Neural crest cell (in vitro differentiated cells): ENCODE data around the gene GABRG3. TPM values are rescaled to one million over a fixed set of nuclear protein-coding genes. Genes with fewer than 3 reads are reported as not detected.
"Not testable (repeated sequence)": the region's sequence is repeated elsewhere in the genome, so short reads cannot be mapped to it uniquely, and the experiment has no call there.

ENCODE experiments used
- DNase-seq: peaks from one replicate; pipeline ENCODE4 v3.0.0; 2021; ENCODE audit warnings: low read depth, mixed read lengths, low spot score
- H3K27ac Mint-ChIP-seq: one replicate; pipeline ENCODE4 v1.8.0; 2021; ENCODE audit warnings: mild to moderate bottlenecking, mixed read lengths; ENCODE audit not compliant: unreplicated experiment
- H3K27me3 Mint-ChIP-seq: 2 replicates; pipeline ENCODE4 v1.8.0; 2021; ENCODE audit warnings: low read depth, mild to moderate bottlenecking, mixed read lengths
- H3K36me3 Mint-ChIP-seq: 2 replicates; pipeline ENCODE4 v1.8.0; 2021; ENCODE audit warnings: low read depth, mild to moderate bottlenecking, mixed read lengths
- H3K4me1 Mint-ChIP-seq: 2 replicates; pipeline ENCODE4 v1.8.0; 2021; ENCODE audit warnings: mixed read lengths
- H3K4me3 Mint-ChIP-seq: one replicate; pipeline ENCODE4 v1.8.0; 2021; ENCODE audit warnings: mild to moderate bottlenecking, mixed read lengths
- H3K9me3 Mint-ChIP-seq: 2 replicates; pipeline ENCODE4 v1.8.0; 2021; ENCODE audit warnings: mixed read lengths
- CTCF ChIP-seq: fragments of 200-600 bp; sonication (generic); conservative IDR thresholded peaks from 2 replicates; pipeline ENCODE4 v1.5.0; 2021; ENCODE audit warnings: antibody characterized with exemption, mild to moderate bottlenecking
- total RNA-seq: library from RNA; stranded (reverse); gene quantifications from 2 replicates; pipeline ENCODE4 v1.2.1, GENCODE V29; 2021

The GABRG3 gene
- total RNA-seq, 1 donor from 2014 or later, result 4.5 TPM

GRCh38 chr15:27360316-27360715 is 389.3 kb downstream of the GABRG3 start:
- peaks cover 2% of the 10 kb centered on the region for H3K27me3 Mint-ChIP-seq
- no peak overlapping the region for H3K4me3 Mint-ChIP-seq
- DNase-seq, result no peak
- H3K9me3 Mint-ChIP-seq, result no peaks in the 10 kb centered on the region
- H3K36me3 Mint-ChIP-seq, result no peaks in the 10 kb centered on the region
- H3K4me1 Mint-ChIP-seq, result no peaks in the 10 kb centered on the region
- H3K27ac Mint-ChIP-seq, result no peak overlapping the region
- TF ChIP-seq CTCF, result no peak

GRCh38 chr15:27361438-27361837 is 390.5 kb downstream of the GABRG3 start:
- no peak for TF ChIP-seq CTCF
- Mint-ChIP-seq H3K27me3 (peaks cover 2% of the 10 kb centered on the region), H3K36me3 (no peaks in the 10 kb centered on the region), H3K9me3 (no peaks in the 10 kb centered on the region), H3K4me1 (no peaks in the 10 kb centered on the region), H3K27ac (no peak overlapping the region), H3K4me3 (no peak overlapping the region)
- DNase-seq, result no peak

GRCh38 chr15:27365456-27365855 is 394.5 kb downstream of the GABRG3 start:
- TF ChIP-seq CTCF, result no peak
- Mint-ChIP-seq H3K27me3 (no peaks in the 10 kb centered on the region), H3K9me3 (peaks cover 3% of the 10 kb centered on the region), H3K4me1 (no peaks in the 10 kb centered on the region), H3K27ac (no peak overlapping the region), H3K36me3 (no peaks in the 10 kb centered on the region), H3K4me3 (no peak overlapping the region)
- DNase-seq, result no peak

- H3K4me3 Mint-ChIP-seq, H3K36me3 Mint-ChIP-seq, H3K9me3 Mint-ChIP-seq, H3K27ac Mint-ChIP-seq, DNase-seq, H3K4me1 Mint-ChIP-seq, H3K27me3 Mint-ChIP-seq: not testable (repeated sequence)
These were observed 406.4 kb downstream of the GABRG3 start for GRCh38 chr15:27377391-27377790.

- Mint-ChIP-seq H3K27me3 (no peaks in the 10 kb centered on the region), H3K4me1 (peaks cover 9% of the 10 kb centered on the region), H3K27ac (peak overlapping the region; percentile 44), H3K36me3 (no peaks in the 10 kb centered on the region), H3K4me3 (no peak overlapping the region), H3K9me3 (peaks cover 8% of the 10 kb centered on the region)
- DNase-seq, result no peak
- TF ChIP-seq CTCF, result no peak
These were observed 411.5 kb downstream of the GABRG3 start for GRCh38 chr15:27382361-27383025.

- Mint-ChIP-seq H3K27me3 (no peaks in the 10 kb centered on the region), H3K9me3 (peaks cover 8% of the 10 kb centered on the region), H3K36me3 (no peaks in the 10 kb centered on the region), H3K4me3 (no peak overlapping the region), H3K4me1 (peaks cover 9% of the 10 kb centered on the region), H3K27ac (no peak overlapping the region)
- no peak for TF ChIP-seq CTCF
- no peak for DNase-seq
These were observed 412.7 kb downstream of the GABRG3 start for GRCh38 chr15:27383726-27384125.
